H7 (cell line): Measurements from ENCODE around the gene MOB3A. TPM values are rescaled to one million over a fixed set of nuclear protein-coding genes. Genes with fewer than 3 reads are reported as not detected.

Experiments used
- DNase-seq: peaks from one replicate; pipeline ENCODE4 v3.0.0; 2012
- H3K27me3 ChIP-seq: 2 replicates; pipeline ENCODE4 v1.6.0; 2011; ENCODE audit warnings: mild to moderate bottlenecking, low read length; ENCODE audit not compliant: control insufficient read depth, insufficient read depth
- H3K36me3 ChIP-seq: replicated peaks from 2 replicates; pipeline ENCODE4 v1.5.1; 2011; ENCODE audit warnings: low read length; ENCODE audit not compliant: control insufficient read depth, insufficient read depth
- H3K4me3 ChIP-seq: 2 replicates; pipeline ENCODE4 v1.5.1; 2011; ENCODE audit warnings: low read depth, mild to moderate bottlenecking, control low read depth, low read length, moderate library complexity; ENCODE audit not compliant: insufficient read depth
- total RNA-seq: library from RNA; depleted of rRNA; stranded (reverse); fragments of >200 nt; shearing (Covaris generic); gene quantifications from 2 replicates; pipeline ENCODE4 v1.2.3, GENCODE V29; 2014

Gene MOB3A
- total RNA-seq, 1 experiment from 2014 or later: 8.9 TPM

DNA sequence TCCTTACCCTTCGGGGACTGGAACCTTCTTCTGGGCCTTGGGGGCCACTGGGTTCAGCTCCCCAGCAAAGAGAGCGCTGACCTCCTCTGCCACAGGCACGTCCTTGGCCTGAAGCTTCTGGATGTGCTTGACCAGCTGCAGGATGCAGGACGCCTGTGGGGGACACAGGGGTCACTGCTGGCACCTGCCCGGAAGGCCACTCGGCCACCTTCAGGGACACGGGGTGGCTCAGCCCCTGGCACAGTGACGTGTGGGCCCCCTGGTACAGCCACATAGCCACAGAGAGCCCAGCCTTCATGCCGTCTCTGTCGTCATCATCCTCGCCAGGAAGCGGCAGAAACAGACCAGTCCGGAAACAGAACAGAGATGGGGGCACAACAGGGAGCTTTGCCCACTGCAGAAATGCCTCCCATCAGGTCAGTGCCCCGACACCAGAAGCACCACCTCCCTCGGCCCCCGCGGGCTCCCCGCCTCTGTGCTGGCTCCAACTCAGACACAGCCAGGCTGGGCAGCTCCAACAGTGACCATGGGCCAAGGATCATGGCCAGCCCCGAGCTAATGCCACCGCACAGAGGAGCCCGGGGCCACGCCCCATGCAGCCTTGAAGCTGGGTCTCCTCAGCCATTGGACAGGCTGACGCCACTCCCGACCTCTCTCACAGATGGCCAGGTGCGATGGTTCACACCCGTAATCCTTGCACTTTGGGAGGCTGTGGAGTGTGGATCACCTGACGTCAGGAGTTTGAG, 21.3 kb upstream of the MOB3A start:
- no peak overlapping the region for H3K4me3 ChIP-seq
- no peaks in the 10 kb centered on the region for H3K27me3 ChIP-seq

DNA sequence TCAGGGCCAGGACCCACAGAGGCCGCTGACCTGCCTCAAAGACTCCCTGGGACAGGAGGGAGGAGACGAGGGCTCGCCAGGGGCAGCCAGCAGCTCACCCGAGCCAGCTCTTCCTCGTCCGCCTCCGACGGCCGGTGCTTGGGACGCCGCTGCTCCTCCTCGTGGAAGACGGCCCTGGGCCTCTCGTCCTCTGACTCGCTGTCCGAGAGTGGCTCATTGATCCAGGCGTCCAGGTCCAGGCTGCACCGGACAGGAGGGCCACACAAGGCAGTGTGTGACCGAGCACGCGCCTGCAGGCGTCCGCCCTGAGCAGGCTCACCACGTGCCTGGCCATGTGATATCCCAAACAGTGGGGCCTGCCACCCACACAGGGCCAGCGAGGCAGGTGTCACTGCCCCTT, 20.4 kb upstream of the MOB3A start:
- no peak for DNase-seq
- H3K36me3 ChIP-seq: peaks cover 63% of the 10 kb centered on the region
- H3K27me3 ChIP-seq: no peaks in the 10 kb centered on the region
- no peak overlapping the region for H3K4me3 ChIP-seq

More for the DNA sequence above, 21.3 kb upstream of the MOB3A start:
- no peak for DNase-seq
- H3K36me3 ChIP-seq: peaks cover 63% of the 10 kb centered on the region

GRCh38 chr19:2115911-2116426, 19.8 kb upstream of the MOB3A start:
- no peak for DNase-seq
- Histone ChIP-seq H3K4me3 (no peak overlapping the region), H3K36me3 (peaks cover 61% of the 10 kb centered on the region), H3K27me3 (no peaks in the 10 kb centered on the region)

- Histone ChIP-seq H3K4me3 (no peak overlapping the region), H3K27me3 (no peaks in the 10 kb centered on the region), H3K36me3 (peaks cover 61% of the 10 kb centered on the region)
- no peak for DNase-seq
These were observed 19.2 kb upstream of the MOB3A start for GRCh38 chr19:2115324-2115723.

GRCh38 chr19:2114821-2115220, 18.7 kb upstream of the MOB3A start:
- no peak for DNase-seq
- H3K36me3 ChIP-seq: peaks cover 63% of the 10 kb centered on the region
- no peak overlapping the region for H3K4me3 ChIP-seq
- no peaks in the 10 kb centered on the region for H3K27me3 ChIP-seq

GRCh38 chr19:2114218-2114617, 18.1 kb upstream of the MOB3A start:
- H3K36me3 ChIP-seq: peaks cover 66% of the 10 kb centered on the region
- no peak for DNase-seq
- no peak overlapping the region for H3K4me3 ChIP-seq
- H3K27me3 ChIP-seq: no peaks in the 10 kb centered on the region

- Histone ChIP-seq H3K4me3 (no peak overlapping the region), H3K36me3 (peaks cover 67% of the 10 kb centered on the region), H3K27me3 (no peaks in the 10 kb centered on the region)
- no peak for DNase-seq
These were observed 17.5 kb upstream of the MOB3A start for GRCh38 chr19:2113439-2114211.

DNA sequence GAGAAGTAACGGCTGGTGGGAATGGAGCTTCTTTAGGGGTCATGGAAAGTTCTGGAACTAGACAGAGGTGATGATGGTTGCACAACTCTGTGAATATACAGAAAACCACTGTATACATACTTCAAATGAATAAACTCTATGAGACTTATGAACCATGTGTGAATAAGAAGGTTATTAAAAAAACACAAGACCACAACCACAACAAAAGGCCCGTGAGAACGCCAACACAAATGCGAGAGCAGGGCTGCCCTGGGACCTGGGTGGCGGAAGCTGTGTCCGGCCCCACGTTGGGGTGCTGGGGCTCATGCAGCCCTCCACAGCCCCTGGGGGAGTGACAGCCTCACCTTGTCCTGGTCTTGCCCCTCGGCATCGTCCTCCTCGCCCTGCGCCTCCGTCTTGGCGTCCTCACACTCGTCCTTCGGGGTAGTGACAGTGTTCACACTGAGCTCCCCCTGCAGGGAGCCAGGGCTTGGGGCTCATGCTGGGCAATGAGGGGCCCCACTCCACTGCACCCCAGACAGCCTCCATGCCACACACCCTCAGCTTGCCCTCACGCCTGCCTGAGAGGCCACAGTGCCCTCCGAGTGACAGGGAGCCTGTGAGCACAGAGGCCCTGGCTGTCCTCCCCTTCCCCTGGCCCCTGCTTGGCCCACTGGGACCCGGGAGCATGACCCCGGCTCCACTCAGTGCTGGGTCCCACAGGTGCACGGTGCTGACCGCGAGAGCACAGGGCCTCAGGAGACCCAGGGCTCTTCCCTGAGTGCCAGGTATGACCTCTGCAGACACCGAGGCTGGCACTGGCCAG, 16.6 kb upstream of the MOB3A start:
- Histone ChIP-seq H3K36me3 (peaks cover 67% of the 10 kb centered on the region), H3K4me3 (no peak overlapping the region), H3K27me3 (no peaks in the 10 kb centered on the region)
- DNase-seq: no peak

DNA sequence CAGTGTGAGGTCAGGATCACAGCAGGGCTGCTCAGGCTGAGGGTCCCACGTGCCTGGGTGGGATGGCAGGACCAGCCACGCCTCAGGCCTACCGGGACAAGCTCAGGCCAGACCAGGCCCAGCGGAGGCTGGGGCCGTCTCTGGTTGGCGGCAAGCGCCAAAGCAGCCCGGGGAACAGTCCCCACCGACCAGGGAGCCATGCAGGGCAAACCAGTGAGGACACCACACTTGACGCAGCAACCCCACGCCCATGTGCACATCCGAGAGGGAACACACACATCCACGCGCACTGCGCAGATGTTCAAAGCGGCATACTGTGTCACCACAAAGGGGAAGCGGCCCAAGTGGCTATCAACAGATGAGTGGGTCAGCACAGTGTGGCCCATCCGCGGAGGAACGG, 15.8 kb upstream of the MOB3A start:
- Histone ChIP-seq H3K36me3 (peaks cover 64% of the 10 kb centered on the region), H3K4me3 (no peak overlapping the region), H3K27me3 (no peaks in the 10 kb centered on the region)
- no peak for DNase-seq

GRCh38 chr19:2111425-2111824, 15.3 kb upstream of the MOB3A start:
- Histone ChIP-seq H3K4me3 (no peak overlapping the region), H3K36me3 (peaks cover 64% of the 10 kb centered on the region), H3K27me3 (no peaks in the 10 kb centered on the region)
- DNase-seq: no peak

- H3K27me3 ChIP-seq: no peaks in the 10 kb centered on the region
- DNase-seq: peak; percentile 88
- no peak overlapping the region for H3K4me3 ChIP-seq
- H3K36me3 ChIP-seq: peaks cover 65% of the 10 kb centered on the region
These were observed 14.7 kb upstream of the MOB3A start for GRCh38 chr19:2110822-2111221.

DNA sequence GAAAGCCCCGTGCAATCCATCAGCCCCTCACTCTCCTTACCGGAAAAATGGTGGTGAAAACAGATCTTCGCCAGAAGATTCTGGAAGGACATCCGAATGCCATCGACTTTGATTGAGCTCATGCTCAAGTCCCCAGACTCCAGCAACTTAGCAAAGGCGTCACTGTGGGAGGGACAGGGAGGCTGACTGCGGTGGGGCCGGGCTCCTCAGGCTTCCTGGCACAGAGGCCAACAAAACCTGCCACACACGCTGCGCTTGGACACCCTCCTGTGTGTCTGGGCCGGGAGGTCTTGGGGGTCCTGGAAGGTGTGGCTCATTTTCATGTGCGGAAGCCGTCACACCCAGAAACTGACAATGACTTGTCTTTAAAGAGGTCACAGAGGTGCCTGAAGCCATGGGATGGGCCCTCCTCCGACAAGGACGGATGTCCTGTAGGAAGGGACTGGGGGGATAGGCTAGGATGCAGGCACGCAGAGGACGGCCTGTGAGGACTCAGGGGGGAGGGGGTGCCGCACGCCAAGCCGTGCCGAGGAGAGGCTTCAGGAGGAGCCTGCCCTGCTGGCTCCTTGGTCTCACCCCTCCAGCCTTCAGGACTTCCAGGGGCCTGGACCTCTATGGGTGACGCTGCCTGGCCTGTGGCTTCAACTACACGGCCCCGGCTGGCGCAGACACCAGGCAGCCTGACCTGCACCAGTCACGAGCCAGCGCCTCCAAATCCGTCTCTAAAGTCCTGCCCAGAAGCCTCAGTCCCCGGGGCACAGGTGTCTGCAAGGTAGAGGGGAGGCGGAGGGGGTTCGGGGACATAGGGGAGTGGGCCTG, 13.1 kb upstream of the MOB3A start:
- Histone ChIP-seq H3K36me3 (peaks cover 56% of the 10 kb centered on the region), H3K4me3 (no peak overlapping the region), H3K27me3 (no peaks in the 10 kb centered on the region)
- no peak for DNase-seq

DNA sequence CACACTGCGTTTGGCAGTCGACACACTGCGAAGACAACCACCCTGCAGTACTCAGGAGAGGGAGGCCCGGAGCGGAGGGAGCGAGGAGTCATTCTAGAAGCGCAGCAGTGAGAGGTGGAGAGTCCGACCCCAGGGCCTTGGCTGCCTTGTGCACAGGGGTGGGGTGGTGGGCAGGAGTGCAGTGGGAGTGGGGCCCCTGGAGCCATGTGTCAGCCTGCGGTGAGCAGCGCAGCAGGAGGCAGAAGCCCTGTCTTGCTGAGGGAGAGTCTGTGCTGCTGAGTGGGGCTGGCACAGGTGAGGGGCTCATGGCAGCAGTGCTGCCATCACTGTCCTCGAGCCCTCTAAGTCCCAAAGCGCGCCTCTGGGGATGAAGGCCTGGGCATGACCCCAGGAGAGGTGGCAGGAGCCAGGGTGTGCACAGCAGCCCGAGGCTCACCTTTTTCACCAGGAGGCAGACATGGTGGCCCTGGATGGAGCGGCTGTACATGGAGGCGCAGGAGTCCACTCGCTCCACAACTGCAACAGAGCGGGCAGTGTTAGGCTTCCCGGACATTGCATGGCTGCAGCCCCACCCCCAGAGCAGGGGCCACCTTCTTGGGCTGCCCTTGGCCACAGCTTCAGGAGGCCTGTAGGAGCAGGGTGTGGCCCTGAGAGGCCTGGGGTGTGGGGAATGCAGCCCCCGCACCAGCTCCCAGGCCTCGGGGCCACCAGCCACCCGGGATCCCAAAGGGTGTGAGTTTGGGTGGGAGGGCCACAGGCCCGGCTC, 12.3 kb upstream of the MOB3A start:
- H3K4me3 ChIP-seq: no peak overlapping the region
- H3K27me3 ChIP-seq: no peaks in the 10 kb centered on the region
- no peak for DNase-seq
- peaks cover 51% of the 10 kb centered on the region for H3K36me3 ChIP-seq
